ENCODE results near the gene GPR171. TPM values are rescaled to one million over a fixed set of nuclear protein-coding genes. Genes with fewer than 3 reads are reported as not detected.
A peak's percentile ranks its signal among the peaks of the same experiment; 100 is the strongest.

GPR171 gene
- total and polyA plus RNA-seq, 2 of the 13 experiments (the other 11 are each of a cell fraction or from before 2014, with no cell fraction given): not detected

DNA sequence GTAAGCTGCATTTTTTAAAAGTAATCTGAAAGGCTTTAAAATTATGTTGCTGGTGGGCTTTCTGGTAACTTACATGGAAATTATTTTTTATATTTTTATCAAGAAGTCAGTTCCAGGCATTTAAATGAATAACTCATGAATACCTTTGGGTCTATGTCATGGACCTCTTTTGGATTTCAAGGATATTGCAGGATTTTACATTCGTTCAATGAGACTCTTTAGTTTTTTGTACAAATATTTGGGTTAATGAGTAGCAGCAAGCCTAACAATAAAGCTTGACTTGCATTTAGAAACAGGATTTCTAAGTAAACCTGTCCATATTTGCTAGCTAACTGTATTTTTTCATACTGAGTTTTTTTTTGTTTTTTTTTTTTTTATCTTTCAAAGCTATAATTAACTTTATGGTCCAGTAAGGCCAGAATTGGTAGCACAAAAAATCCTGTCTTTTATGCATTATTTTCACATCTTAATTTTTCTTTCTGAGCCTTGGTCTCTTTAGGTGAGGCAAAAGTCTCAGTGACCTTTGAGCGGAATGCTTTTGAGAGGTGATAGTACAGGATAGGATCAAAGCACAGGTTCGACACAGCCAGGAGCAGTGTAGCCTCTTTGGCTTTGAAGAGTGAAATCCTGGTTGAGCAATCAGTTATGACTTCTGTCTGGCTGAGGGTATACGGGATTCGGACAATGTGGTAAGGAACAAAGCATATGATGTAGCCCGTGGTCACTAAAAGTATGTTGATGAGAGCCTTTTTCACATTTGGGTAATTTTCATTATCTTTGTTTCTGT, 4.8 kb downstream of the GPR171 start (continued):
- TF ChIP-seq, protein P1, sequence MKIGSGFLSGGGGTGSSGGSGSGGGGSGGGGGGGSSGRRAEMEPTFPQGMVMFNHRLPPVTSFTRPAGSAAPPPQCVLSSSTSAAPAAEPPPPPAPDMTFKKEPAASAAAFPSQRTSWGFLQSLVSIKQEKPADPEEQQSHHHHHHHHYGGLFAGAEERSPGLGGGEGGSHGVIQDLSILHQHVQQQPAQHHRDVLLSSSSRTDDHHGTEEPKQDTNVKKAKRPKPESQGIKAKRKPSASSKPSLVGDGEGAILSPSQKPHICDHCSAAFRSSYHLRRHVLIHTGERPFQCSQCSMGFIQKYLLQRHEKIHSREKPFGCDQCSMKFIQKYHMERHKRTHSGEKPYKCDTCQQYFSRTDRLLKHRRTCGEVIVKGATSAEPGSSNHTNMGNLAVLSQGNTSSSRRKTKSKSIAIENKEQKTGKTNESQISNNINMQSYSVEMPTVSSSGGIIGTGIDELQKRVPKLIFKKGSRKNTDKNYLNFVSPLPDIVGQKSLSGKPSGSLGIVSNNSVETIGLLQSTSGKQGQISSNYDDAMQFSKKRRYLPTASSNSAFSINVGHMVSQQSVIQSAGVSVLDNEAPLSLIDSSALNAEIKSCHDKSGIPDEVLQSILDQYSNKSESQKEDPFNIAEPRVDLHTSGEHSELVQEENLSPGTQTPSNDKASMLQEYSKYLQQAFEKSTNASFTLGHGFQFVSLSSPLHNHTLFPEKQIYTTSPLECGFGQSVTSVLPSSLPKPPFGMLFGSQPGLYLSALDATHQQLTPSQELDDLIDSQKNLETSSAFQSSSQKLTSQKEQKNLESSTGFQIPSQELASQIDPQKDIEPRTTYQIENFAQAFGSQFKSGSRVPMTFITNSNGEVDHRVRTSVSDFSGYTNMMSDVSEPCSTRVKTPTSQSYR (CRISPR knock-in tag; IDR thresholded peaks at IDR 0.05; ENCODE audit: borderline replicate concordance): peak; percentile 45; the same call in 1 of the 2 replicates
- TF ChIP-seq ZNF446 (CRISPR knock-in tag; IDR thresholded peaks at IDR 0.05) (no peak), ZSCAN20 (CRISPR knock-in tag; IDR thresholded peaks at IDR 0.05; ENCODE audit: borderline replicate concordance) (no peak), ZNF761 (CRISPR knock-in tag; conservative IDR thresholded peaks at IDR 0.05) (no peak), ELF4 (CRISPR knock-in tag; IDR thresholded peaks at IDR 0.05; ENCODE audit: borderline replicate concordance) (no peak), ARID3A (IDR thresholded peaks at IDR 0.05; ENCODE audit: low read depth, low read length) (peak; percentile 66), ZFP36L1 (CRISPR knock-in tag; IDR thresholded peaks at IDR 0.05) (peak; percentile 90; the same call in 1 of the 2 replicates), ZFAT (CRISPR knock-in tag; conservative IDR thresholded peaks at IDR 0.05) (no peak)
- TF ChIP-seq, protein P2, sequence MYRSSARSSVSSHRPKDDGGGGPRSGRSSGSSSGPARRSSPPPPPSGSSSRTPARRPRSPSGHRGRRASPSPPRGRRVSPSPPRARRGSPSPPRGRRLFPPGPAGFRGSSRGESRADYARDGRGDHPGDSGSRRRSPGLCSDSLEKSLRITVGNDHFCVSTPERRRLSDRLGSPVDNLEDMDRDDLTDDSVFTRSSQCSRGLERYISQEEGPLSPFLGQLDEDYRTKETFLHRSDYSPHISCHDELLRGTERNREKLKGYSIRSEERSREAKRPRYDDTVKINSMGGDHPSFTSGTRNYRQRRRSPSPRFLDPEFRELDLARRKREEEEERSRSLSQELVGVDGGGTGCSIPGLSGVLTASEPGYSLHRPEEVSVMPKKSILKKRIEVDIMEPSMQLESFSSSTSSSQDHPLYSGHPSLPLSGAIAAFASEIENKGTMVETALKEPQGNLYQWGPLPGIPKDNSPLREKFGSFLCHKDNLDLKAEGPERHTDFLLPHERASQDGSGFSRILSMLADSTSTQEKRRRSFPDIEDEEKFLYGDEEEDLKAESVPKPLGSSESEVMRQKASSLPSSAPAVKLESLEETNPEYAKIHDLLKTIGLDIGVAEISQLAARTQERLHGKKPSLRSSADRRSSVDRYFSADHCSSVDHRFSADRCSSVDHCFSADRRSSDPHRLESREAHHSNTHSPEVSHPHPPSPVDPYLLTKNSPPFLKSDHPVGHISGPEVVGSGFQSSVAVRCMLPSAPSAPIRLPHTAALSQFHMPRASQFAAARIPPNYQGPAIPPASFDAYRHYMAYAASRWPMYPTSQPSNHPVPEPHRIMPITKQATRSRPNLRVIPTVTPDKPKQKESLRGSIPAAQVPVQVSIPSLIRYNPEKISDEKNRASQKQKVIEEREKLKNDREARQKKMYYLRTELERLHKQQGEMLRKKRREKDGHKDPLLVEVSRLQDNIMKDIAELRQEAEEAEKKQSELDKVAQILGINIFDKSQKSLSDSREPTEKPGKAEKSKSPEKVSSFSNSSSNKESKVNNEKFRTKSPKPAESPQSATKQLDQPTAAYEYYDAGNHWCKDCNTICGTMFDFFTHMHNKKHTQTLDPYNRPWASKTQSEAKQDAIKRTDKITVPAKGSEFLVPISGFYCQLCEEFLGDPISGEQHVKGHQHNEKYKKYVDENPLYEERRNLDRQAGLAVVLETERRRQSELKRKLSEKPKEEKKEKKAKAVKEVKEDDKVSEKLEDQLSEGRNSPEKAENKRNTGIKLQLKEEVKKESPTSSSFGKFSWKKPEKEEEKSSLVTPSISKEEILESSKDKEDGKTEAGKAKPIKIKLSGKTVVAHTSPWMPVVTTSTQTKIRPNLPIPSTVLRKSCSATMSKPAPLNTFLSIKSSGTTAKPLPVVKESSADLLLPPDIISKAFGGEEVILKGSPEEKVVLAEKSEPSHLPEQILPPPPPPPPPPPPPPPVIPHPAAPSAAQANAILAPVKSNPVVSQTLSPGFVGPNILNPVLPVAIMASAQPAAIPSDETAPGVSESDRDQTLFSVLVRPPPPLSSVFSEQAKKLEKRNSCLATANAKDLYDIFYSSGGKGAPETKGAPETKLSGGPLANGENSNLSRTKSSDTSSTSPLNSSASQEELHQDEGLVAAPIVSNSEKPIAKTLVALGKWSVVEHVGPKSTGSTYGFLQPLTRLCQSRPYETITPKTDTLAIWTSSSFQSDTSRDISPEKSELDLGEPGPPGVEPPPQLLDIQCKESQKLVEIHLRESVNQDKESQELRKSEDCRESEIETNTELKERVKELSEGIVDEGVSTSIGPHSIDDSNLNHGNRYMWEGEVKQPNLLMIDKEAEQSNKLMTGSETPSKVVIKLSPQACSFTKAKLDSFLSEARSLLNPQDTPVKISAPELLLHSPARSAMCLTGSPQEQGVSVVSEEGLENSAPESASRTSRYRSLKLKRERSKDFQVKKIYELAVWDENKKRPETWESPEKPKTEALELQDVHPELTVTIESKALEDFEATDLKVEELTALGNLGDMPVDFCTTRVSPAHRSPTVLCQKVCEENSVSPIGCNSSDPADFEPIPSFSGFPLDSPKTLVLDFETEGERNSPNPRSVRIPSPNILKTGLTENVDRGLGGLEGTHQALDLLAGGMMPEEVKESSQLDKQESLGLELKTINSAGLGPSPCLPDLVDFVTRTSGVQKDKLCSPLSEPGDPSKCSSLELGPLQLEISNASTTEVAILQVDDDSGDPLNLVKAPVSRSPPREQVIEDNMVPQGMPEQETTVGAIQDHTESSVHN (CRISPR knock-in tag; IDR thresholded peaks at IDR 0.05): no peak
- TF ChIP-seq, protein P3, sequence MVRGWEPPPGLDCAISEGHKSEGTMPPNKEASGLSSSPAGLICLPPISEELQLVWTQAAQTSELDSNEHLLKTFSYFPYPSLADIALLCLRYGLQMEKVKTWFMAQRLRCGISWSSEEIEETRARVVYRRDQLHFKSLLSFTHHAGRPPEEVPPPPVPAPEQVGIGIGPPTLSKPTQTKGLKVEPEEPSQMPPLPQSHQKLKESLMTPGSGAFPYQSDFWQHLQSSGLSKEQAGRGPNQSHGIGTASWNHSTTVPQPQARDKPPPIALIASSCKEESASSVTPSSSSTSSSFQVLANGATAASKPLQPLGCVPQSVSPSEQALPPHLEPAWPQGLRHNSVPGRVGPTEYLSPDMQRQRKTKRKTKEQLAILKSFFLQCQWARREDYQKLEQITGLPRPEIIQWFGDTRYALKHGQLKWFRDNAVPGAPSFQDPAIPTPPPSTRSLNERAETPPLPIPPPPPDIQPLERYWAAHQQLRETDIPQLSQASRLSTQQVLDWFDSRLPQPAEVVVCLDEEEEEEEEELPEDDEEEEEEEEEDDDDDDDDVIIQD (CRISPR knock-in tag; IDR thresholded peaks at IDR 0.05; ENCODE audit: low read depth): peak; percentile 96
- TF ChIP-seq, protein P4, sequence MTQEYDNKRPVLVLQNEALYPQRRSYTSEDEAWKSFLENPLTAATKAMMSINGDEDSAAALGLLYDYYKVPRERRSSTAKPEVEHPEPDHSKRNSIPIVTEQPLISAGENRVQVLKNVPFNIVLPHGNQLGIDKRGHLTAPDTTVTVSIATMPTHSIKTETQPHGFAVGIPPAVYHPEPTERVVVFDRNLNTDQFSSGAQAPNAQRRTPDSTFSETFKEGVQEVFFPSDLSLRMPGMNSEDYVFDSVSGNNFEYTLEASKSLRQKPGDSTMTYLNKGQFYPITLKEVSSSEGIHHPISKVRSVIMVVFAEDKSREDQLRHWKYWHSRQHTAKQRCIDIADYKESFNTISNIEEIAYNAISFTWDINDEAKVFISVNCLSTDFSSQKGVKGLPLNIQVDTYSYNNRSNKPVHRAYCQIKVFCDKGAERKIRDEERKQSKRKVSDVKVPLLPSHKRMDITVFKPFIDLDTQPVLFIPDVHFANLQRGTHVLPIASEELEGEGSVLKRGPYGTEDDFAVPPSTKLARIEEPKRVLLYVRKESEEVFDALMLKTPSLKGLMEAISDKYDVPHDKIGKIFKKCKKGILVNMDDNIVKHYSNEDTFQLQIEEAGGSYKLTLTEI (CRISPR knock-in tag; conservative IDR thresholded peaks at IDR 0.05): no peak

Measured in HepG2 (cell line).